HG03521 (cell line): ENCODE results near the gene PRKCH.

ENCODE experiments used
- ATAC-seq: cut with Tn5 transposase; IDR thresholded peaks from one replicate; pipeline ENCODE4 v1.9.1; 2021; ENCODE audit warnings: mild to moderate bottlenecking, moderate library complexity; ENCODE audit not compliant: unreplicated experiment

The PRKCH gene

DNA sequence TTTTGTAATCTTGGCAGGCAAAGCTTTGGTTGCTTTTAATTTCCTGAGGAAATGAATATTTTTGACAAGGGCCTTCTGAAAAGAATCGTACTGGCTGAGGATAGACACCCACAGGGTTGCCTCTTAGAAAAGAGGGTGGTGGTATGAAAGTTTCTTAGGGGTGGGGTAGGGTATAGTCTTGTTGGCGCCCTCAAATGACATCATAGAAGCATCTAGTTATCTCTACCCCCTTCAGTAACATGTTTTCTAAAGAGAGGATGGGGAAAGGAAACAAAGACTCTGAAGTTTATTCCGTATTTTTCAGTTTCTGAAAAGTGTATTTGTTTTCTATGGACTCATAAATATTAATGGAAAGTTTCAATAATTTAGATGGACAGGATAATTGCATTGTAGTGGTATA lies 13.7 kb downstream of the PRKCH start:
- ATAC-seq: no peak

DNA sequence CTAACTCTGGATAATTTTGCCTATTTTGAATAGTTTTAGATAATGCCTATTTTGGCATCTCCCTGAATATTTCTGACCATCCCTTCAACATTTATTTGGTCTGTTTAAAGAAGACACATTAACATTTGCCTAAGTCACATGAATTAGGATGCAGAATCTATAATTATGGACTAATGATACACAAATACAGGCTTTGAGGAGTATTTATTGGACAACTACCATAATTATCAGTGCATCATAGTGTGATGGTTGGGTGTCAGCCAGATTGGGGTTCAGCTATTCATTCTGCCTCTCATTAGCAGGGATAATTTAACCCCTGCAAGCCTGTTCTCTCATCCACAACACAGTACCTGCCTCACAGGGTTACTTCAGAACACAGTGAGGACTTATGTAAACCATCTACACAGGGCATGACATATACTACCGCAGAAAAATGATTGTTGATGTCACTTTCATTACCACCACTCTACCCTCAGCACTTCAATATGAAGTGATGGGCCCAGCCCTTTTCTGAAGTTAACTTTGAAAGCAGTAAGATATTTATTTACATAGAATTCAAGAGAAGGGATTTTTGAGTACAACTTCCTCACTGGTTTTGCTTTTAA lies 14.4 kb downstream of the PRKCH start:
- no peak for ATAC-seq

DNA sequence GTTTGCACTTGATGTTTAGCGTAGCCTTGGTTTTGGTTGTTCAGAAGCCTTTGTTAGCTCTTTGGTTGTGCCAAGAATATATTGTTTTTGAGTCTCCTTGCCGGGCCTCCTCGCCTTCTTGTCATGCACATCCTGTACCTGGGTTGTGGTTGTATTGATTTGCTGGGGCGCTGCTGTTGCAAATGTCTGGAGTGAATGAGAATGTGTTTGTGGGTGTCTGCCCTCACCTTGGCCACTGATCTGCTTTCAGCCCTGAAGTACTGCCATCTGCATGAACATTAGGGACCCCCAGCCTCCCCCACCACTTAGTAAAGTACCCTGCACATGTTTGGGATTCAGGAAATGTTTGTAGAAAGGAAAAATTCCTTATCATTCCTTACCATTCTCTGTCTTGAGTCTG lies 16.5 kb downstream of the PRKCH start:
- no peak for ATAC-seq

DNA sequence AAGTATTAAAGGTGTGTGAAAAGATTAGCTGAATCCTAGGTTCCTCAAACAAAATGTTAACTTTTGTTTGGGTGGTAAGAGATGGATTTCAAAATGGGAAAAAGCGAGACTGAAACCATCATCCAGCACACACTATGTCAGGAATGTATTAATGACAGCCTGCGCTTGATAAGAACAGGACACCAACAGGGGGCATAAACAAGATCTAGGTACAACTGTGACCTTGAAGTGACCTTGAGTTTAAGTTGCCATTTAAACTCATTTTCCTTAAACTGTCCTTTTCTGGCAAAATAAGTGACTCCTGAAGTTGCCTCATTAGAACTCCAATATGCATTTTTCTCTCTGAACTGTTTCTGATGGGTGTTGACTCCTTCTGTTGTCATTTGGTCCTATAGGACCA lies 17.1 kb downstream of the PRKCH start:
- ATAC-seq: no peak

DNA sequence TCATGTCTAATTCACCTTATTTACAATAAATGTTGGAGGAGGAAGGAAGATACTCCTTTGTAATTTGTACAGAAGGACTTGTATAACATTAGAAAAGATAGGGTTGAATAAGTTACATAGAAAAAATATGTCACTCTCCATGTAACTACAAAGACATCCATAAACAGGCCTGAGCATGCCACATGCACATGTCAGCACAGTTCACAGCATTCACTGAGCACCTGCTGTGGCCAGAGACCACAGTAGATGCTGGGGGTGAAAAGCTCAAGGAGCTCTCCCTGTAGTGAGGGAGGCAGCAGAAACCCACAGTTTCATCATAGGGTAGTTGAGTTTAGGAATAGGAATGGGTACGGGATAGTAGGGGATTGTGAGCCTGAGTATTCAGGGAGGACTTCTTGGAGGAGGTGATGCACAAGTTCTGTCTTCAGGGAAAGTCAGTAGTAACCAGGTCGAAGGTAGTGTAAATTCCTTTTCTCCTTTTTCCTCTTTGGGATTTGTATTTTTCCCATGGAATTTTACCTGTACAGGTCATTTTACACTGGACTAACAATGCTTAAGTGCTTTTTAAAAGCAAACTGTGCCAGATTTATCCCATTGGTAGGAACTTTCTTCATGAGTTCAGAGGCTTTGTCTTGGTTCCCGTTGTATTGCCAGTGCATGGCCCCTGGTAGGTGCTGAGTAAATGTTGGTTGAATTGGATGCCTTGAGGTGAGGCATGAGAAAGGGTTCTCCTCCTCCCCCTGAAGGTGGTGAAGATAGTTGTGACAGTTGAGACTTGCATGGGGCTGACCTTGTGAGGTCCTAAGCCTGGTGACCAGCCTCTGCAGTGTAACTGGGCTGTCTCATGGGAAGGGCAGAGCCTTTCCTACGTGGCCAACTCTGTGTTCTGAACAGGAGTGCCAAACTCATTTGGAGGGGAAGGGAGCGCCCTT lies 20.2 kb downstream of the PRKCH start:
- ATAC-seq: no peak

DNA sequence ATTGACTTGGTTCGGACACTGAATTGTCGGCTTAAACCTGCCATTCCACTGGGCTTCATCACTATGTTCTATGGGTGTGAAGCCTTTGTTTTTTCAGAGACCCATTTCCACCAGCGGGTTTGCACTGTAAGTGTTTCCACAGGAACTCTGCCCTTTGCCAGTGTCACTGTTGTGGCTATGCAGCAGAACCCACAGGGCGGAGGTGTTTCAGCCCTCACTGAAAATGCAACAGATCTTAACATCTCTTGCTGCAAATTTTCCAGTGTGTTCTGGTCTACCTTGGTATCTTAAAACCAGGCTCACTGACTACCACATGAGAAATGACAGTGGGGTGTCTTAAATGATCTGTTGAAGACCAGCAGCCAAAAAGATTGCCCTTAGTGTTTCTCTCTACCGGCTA lies 21.1 kb downstream of the PRKCH start:
- no peak for ATAC-seq

DNA sequence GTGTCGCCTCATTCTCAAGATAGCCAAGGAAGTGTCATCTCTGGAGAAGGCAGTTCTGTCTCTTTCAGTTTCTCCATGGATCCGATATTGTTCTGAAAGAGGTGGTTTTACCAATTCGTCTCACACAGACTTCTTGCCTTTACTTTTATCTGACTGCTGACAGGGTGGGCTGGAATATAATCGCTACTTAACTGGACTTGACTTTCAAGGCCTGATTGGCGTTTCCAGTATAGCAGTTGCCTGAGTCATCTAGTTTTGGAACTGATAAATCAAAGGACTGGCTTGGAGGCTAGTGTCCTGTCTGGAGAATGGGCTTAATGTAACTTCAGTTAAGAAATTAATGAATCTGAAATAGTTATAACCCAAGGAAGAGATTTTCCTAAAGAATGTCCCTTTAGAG lies 21.6 kb downstream of the PRKCH start:
- no peak for ATAC-seq

DNA sequence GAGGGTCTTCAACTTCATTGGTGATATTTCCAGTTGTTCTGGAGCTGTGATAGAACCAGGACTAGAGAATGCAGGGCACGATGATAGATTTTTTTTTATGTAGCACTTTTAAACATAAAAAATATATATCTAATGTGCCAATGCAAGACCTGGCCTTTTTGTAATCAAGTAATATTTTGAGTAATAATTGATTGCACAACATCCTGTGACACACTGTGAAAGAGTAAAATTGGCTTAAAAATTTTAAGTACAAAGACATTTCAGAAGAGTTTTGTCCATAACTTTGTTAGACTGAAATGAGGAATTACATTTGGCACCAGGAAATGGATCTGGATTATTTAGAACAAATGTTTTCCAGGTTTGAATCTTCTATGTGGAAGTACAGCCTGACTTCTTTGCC lies 22.1 kb downstream of the PRKCH start:
- ATAC-seq: no peak

DNA sequence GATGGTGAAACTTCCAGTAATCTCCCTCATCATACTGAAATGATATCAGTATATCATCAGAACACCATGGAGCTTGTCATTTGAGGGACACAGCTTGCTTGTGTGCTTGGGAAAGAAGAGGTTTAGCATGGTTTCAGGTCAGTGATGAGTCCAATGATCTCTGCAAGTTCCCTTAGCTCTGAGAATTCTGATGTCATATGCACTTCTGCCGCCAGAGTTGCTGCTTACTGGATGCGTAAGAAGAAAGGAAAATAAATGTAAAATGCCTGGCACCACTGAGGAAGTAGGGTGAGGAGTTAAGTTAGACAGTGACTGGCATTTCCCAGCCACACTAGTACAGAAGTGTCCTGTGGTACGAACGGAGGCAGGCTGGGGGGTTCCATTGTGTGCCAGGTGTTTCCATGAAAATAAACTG lies 22.6 kb downstream of the PRKCH start:
- ATAC-seq: no peak

DNA sequence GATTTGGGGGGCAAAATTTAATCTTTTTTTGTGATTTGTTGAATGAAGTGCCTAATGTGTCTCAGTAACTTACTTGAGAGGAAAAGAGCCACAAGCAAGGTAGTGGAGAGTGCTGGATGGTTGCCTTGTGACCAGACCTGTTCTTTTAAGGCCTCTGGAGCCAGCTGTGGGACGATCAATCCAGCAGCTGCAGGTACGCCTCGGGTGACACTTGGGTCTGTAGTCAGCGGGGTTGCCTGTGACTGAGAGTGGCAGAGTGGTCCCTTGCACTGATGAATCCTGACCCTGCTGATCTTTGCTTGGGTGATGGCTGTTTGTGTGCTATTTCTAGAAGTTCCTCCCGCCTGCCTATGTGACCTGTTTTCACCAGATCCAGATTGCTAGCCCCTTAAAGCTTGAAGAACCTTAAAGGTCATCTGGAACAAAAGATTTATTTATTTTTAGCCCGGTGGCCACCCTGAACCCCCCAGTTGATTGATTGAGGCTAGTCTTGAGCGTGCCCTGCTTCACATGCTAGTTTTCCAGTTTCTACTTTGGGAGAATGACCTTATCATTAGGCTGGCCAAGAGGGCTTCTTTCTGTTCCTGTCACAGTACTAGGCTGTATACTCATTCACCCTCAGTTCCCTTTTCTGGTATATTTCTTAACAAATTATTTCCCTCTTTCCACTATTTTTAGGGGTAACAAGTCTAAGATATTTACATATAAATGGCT lies 23.2 kb downstream of the PRKCH start:
- no peak for ATAC-seq

DNA sequence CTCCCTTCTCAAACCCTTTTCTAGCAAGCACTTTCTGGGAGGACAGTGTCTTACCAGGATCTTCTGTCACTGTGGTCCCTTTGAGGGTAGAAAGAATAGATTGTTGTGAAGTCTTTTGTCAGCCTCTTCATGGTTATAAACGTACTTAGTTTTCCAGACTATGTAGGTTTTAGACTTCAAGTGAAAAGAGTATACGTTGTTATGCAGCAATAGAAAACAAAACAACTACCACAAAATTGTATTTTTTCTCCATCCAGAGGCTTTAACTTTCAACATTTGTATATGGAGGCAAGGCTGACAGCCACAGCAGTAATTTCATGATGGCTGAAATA lies 23.7 kb downstream of the PRKCH start:
- ATAC-seq: no peak

DNA sequence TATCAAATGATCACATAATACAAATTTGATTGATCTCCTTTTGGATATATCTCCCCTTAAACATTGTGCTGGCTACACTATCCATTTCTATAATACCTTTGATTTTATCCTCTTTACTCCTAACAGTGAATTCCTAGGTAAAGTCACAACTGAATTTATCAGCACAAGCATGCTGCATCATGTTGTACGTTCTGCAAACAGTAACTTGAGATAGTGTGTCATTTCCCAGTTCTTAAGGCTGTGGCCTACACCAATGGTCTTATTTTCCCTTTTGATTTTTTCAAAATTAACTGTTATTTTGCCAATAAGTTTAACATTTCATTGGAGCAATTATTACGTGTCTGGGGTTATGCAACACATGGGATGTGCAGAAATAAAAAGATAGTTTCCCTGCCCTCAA lies 24.8 kb downstream of the PRKCH start:
- ATAC-seq: no peak

DNA sequence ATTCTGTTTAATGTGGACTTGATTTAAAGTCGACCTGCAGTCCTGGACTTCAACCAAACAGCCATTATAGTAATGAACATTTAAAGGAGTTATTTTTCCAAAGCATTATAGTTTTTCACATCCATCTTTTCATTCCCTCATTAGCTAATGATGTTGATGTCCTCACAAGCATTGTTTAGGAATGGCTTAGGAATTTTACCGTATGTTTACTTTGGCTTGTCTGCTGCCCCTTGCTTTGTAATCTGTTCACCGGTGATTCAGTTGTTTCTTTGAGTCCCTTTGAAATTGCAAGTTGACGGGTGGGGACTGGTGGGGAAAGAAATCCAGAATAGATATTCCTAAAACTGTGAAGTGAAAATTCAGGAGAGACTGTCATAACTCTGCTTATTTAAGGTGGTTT lies 25.4 kb downstream of the PRKCH start:
- no peak for ATAC-seq

DNA sequence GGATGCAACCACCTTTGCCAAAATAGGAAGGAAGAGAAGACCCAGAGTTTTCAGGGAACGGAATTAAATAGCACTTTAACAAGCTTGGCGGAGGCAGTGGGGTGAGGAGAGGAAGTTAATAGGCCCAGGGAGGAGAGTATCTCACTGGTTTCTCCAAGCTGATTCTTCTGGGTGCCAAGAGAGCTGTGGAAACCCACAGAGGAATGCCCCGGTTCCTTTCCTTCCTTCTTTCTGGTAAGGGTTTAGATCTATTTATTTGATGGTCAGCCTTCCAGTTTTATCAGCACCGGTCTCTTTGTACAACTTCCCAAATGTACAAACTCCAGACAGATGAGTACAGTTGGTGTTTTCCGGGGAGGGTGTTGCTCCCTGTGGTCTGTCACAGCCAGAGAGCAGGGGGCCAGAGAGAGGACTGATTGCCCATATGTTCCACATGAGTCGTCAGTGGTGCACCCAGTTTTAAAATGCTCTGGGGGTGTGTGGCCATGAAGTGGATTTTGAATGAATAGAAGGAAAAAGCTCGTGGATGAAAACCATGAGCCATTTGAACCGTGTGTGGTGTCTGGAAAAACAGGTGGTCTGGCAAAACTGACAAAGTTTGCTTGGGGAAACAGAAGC lies 26.6 kb downstream of the PRKCH start:
- ATAC-seq: no peak

DNA sequence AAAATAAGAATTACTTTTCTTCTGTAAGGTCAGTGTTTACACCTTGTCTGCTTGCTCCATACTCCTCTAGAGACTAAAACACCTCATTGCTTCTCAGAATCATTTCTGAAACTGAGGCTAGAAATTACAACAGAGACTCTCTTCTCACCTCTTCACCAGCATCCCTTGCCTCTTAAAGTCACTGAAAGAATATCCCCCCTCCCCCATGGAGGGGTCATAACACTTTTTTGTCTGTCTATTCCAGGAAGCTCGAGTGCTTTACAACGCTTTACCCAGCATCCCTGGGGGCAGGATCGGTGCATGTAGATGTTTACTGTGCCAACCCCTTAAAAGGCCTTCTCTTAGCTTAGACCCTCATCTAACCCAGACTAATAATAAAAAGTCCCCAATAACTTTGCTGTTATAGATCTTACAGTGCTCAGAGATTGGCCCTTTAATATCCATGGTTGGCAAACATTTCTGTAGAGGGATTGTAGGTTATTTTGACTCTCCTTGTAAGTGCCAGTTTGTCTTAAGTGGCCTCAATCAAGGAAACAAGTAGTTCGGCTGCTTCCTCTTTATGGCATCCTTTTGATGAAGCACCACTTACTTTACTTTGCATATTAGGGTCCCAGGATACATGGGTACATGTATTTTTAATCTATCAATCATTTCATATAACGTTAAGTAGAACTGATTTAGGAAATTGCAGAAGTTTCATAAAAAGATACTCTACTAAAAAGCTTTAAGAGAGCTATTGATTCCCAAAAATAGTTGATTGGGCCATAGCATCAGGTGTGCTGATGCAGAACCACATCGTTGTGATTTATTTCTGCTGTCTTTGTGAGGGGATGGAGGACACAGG lies 29.3 kb downstream of the PRKCH start:
- ATAC-seq: no peak

DNA sequence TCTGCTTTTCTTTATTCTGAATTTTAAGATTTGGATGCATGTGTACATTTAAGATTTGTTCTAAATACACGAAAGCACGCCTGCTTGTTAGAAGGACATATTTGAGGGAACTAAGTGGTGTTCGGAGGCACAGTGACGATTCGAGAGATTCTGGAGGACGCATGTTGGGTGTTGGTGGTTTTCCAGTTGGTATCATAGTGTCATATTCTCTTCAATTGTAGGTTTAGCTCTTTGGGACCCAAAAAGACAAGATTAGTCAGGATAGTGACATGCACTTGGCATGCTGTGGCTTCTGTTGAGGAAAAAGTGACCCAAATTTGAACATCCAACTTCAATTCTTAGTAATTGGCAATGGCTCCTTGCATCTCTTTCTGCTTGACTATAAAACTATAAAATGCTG lies 30.1 kb downstream of the PRKCH start:
- ATAC-seq: no peak

DNA sequence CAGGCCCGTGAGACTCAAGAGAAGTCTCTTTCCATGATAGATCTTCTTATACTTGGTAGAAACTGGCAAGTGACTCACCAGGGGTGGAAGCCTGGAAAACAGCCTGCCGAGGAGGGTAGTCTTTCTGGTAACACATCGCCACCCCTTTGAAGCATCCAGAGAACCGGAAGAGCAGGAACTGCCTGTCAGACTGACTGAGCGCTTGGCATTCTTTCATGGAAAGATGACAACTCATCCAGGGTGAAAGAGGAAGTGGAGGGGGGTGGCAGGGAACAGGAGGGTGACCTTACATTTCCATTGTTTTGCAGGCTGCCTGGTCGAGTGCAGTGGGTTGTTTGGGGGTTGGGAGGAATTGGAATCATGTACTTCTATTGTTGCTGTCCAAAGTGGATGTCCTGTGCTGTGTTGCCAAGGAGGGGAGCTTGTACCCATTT lies 34.5 kb downstream of the PRKCH start:
- no peak for ATAC-seq

DNA sequence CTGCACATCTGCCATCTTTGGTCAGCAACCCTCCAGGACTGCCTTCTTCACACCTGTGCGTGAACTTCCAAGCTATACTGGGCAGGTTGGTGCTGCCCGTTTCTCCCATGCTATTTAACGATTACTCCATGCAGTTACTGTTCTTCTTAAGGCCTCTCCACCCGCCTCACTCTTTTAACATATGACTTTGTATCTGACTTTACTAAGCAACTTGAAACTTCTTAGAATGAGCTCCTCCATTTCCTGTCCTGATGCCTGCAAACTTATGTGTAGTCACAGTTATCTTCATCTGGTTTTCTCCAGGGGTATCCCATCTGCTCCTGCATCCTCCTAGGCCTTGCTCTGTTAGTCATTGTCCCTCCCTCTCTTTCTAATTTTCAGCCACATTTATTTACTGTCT lies 35.7 kb downstream of the PRKCH start:
- no peak for ATAC-seq

DNA sequence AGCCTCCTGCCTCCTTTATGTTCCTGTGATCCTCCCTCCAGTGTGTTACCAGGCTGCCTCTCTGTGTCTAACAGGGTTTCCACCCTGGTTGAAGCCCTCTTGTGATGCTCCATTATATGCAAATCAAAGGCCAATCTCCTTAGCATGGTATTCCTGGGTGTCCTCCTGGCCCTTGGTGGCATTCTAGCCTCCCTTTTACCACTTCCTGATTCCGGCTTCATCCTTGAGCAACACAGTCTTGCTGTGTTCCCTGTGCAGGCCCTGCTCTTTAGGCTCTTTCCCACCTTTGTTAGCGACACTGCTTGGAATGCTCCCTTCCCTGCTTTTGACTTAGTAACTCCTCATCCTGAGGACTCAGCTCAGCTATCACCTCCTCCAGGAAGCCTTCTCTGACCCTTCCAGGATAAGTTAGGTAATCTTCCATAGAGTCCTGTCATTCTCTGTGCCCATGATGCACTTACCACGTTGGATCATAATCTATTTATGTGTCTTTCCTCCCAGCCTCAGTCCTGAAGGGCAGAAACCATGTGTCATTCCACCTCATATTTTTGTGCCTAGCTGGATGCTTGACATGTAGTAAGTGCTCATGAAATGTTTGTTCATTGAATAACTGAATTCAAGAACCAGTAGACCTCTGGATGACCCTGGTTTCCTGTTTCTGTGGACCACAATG lies 37.3 kb downstream of the PRKCH start:
- ATAC-seq: no peak
